HG03045 (cell line): ENCODE data around the gene SLC25A51.
"Not testable (repeated sequence)": the region's sequence is repeated elsewhere in the genome, so short reads cannot be mapped to it uniquely, and the experiment has no call there.

Experiments
- ATAC-seq: cut with Tn5 transposase; IDR thresholded peaks from one replicate; pipeline ENCODE4 v1.9.1; 2021; ENCODE audit warnings: mild to moderate bottlenecking, moderate library complexity; ENCODE audit not compliant: unreplicated experiment

Gene SLC25A51

DNA sequence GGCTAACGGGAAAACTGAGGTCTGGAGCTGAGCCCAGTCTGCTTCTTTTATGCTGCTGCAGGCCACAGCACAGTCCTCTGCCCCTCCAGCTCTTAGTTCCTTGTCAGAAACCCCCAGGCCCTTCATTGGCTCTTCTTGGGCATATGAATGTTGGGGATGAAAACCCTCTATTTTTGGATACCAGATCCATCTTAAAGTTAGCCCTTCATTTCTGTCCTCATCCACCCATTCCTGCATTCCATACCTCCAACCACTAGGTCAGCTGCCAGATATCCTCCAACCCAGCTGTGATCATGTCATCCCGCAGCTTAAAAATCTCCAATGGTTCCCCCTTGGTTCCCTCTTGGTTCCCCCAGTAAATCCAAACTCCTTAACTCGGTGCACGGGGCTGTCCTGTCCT lies 1.8 kb upstream of the SLC25A51 start:
- ATAC-seq, result no peak

DNA sequence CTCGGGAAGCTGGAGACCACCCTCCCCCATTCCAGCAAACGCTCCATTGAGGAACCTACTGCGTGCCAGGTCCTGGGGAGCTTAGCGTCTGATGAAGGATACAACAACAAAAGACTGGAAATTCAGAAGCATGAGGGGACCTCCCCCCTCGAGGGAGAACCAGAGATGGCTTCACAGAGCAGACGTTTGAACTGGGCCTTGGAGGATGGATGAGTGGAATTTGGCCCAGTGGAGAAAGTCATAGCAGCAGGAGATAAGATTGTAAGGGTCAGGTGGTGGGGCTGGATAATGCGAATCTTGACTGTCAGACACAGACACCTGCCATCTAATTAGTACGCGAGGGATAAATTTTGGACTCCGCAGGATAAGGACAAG lies 1.2 kb upstream of the SLC25A51 start:
- ATAC-seq, result no peak

DNA sequence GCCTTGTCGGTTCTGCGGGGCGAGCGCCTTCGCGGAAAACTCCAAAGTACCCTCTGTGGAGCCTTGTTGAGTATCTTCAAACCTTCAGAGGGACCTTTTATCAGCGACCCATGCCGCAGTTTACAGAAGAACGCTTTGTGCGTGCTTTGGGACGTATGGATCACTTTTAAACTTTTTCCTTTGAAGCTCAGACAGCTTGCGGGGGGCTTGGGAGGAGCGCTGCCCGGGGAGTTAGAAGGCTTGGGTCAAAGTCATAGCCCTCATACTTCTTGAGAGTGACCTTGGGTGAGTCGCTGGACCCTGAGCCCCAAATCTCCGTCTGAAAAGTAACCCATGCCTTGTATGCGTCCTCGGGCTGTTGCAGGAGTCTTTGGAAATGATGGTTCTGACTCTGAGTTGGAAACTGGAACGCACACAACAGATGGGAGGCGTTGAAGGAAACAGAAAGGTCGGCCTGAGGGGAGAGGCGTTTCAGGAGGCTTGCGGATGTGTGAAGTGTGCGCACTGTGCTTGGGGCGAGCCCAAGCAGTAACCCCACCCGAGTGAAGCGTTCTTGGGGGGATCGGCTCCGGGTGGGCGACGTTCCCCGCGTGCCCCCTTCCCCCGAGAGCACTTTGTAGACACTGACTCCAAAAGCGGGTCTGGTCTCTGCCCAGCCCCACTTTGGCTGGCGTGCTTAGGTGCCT lies 661 bp upstream of the SLC25A51 start:
- no peak for ATAC-seq

DNA sequence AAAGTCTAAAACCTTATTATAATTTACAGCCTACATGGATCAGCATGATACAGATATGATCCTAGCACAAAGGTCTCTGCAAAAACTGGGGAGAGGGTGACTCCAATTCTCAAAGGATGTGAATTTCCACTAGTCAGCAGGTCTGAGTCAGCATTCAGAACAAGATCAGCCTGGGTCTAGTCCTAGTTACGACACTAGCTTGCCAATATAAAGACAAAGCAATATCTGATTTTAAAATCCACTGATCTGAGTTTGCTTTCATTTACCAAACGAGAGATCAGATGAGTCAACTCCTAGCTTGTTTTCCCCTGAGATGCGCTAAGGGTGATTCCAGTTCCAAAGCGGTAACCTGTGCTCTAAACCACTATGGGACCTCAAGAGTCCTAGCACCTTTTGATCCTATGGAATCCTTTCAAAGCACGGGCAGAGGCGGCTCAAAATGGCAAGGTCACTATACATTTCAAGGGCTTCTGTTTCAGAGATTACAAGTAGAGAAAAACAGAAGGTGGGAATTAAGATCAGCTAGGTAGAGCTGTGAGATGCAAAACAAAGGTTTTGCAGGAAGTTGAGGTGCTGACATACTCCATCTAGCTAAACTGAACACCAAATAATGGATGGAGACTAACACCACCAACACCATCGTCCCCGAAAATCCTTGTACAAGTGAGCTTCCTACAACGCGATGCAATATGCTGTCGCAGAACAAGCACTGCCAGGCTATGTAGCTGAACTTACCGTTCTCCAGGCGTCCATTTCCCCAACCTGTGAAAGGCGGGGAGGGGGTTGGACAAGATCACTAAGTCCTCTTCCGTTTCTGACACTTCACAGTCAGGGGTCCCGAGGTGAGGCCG lies 906 bp downstream of the SLC25A51 start:
- ATAC-seq, result peak; percentile 3

DNA sequence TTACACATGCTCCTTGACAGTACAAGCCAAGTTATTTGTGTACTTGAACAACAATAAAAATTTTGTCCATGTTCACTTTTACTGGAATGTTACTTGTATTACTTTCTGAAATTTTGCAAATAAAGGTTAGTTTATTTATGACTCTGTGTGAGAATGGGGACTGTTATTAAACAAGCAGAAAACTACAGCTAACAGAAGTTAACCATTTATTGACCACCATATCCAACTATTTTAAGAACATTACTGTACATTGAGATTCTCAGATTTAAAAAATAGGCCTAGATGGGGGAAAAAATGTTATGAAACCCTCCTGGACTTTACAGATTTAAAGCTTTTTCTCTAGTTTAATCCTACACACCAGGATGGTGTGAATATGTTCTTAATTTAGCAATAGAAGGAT lies 1.8 kb downstream of the SLC25A51 start:
- no peak for ATAC-seq

DNA sequence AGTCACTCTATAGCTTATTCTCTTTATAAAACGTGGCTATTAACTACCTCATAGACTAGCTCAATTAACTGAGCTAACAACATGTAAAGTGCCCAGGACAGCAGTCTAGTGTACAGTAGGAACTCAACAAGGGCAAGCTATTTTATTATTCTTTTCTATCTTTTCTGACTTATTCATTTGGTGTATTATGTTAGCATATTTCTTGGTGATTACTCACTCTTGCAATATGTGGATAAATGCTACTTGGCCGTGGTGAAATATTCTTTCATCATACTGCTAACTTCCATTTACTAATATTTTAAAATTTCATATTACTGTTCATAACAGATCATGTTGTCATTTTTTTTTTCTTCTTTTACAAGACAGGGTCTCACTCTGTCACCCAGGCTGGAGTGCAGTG lies 4.9 kb downstream of the SLC25A51 start:
- ATAC-seq, result no peak

DNA sequence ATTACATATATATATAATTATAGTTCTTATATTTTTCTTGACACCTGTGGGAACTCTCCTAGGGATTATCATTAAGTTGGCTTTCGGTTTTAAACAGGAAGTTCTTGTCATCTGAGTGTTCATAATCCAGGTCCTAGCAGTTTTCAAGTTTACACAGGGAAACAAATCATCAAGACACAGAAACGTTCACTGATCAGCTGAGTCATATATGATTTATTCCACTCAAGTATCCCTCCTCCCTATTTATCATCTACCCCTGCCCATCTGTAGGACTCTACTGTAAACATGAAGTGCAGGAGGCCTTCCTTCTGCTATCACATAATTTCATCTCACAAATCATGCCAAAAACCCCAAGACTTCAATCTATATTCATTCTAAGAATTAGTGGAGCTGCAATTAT lies 6.3 kb downstream of the SLC25A51 start:
- no peak for ATAC-seq

DNA sequence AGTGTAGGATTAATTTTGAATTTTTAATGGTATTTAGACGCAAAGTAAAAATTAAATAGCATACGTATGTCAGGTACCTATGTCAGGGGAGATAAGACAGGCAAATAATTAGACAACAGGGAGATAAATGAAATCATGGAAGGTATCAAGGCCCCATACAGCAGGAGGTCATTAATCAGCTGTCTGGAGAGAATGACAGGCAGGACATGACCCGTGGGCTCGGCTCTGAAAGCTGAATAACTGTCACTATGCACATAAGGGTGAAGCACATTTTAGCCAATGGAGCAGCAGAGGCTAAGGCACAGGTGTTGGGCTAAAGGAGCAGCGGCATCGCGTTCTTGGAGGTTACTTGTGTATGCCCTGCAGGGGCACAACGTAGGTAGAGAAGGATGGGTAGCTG lies 11.9 kb downstream of the SLC25A51 start:
- no peak for ATAC-seq

DNA sequence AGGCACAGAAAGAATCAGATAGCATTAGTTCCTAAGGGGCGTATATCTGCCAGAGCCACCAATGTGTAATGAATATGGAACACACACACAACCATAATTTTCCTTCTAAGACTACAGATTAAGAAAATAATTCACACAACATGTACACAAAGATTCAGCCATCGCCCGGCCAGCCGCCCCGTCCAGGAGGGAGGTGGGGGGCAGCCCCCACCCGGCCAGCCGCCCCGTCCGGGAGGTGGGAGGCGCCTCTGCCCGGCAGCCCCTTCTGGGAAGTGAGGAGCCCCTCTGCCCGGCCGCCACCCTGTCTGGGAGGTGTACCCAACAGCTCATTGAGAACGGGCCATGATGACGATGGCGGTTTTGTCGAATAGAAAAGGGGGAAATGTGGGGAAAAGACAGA lies 12.9 kb downstream of the SLC25A51 start:
- not testable (repeated sequence) for ATAC-seq

DNA sequence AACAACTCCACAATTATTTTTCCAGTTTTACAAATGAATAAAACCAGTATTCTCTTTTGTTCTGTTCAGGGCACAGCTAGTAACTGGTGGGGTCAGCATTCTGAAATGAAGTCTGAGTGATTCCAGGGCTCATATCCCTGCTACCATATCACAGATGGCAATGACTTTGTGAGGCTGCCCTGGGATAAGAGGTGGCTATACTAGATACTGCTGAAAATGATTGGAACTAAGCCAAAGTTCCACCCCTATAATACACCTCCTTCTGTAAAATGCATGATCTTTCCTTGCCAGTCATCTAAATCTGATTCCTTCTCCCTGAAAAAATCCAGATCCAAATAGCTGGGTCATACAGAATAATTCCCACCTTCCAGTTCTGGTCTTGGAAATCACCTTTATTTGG lies 14.4 kb downstream of the SLC25A51 start:
- ATAC-seq, result no peak

DNA sequence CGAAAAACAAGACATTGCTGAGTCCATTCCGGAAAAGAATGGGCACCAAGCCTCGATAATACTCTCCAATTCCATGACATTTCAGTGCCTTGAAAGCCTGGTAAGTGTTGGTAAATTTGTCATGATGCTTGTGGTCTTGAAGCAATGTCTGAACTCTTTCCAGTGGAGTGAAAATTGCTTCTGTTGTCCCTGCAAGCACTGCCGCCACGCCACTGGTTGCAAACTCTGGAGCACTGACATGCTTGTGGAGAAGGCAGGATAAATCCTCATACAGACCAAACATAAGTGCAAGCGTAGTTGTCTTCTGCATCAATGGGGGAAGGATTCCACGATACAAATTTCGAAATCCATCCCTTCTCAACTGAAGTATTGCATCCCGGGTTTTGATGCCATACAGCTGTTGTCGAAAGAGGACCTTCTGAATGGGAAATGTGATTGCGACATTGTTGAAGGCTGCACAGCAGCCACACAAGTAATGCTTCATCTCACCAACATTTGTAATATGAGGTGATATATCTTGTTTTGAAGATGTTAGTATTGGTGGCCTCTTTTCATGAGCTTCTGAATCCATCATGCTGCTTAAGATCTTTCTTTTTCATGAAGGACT lies 15.8 kb downstream of the SLC25A51 start:
- ATAC-seq, result not testable (repeated sequence)

DNA sequence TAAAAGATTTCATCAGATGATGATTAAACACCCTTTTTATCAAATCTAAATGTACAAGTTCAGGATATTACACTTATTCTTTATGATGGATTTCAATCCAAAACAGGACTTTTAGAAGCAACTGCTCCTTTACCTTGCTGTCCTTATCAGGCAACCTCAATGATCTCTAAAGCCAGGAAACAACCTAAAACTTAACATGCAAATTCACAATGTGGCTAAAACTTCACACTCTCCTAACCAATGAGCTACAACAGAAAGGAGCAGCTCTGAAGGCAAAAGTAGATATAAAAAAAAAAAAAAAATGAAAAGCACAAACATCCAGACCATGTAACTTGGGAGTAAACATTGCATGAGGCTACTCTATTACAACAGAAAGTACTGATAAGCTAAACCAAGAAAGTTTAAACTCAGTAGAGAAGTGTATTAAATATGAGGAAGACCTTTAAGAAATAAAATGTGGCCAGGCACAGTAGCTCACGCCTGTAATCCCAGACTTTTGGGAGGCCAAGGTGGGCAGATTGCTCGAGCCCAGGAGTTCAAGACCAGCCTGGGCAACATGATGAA lies 22.9 kb downstream of the SLC25A51 start:
- no peak for ATAC-seq

DNA sequence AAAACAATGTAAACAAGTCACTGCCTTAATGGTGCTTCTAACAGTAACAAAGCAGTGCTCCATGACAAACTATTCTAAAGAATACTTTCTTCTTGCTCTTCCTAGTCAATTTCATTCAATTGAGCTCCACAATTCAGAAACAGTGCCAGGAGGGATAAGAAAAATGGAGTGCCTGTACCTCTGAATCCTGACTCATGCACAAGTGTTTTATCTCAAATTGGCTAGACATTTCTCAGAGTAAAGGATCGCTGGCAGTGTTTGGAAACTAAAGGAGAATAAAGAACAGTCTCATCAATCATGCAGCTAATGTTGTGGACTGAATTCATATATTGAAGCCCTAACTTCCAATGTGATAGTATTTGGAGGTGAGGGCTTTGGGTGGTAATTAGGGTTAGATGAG lies 27.6 kb downstream of the SLC25A51 start:
- no peak for ATAC-seq

DNA sequence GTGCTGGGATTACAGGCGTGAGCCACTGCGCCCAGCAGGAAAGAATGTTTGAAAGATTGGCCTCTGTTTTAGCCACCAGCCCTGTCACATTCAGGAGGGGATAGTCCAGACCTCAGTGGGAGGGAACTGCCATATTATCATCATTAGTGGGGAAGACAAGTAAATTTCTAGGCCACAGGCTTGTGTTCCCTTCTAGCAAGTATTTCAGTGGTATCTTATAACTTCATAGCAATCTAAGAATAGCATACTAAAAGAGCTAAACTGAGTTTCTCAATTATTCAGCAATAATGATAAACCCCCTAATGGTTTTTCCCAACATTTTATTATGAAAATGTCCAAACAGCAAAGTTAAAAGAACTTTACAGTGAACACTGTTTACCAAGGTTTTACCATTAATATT lies 30.0 kb downstream of the SLC25A51 start:
- no peak for ATAC-seq

DNA sequence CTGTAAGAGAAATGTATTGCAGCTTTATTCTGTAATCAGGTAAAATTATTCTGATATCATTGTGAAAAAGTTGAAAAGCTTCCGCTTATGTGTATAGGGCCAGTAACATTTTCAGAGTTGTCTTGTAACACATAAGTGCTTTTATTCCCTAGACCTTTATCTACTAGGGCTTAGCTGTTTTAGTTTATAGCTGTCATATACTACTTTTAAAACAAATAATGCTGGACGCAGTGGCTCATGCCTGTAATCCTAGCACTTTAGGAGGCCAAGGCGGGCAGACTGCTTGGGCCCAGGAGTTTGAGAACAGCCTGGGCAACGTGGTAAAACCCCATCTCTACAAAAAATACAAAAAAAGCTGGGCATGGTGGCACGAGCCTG lies 33.1 kb downstream of the SLC25A51 start:
- no peak for ATAC-seq

DNA sequence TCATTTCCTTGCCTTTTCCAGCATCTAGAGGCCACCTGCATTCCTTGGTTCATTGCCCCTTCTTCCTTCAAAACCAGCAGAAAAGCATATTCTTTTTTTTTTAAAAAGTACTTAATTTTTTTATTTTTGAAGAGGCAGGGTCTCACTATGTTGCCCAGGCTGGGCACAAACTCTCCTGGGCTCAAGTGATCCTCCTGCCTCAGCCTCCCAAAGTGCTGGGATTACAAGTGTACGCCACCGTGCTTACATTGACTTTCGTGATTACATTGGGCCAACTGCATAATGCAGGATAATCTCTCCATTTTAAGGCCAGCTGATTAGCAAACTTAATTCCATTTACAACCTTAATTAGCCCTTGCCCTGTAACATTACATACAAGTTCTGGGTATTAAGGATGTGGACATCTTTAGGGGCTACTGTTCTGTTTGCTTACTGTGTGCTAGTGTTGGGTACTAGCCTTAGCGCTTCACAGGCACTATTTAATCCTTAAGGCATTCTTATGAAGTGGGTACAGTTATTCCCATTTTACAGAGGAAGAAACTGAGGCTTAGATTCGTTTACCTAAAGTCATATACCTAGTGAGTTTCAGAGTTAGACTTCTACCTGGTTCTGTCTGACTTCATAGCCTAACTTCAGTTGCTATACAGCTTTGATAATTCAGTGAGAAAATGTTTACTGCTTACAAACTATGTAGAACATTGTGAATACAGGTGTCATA lies 33.7 kb downstream of the SLC25A51 start:
- ATAC-seq, result no peak

DNA sequence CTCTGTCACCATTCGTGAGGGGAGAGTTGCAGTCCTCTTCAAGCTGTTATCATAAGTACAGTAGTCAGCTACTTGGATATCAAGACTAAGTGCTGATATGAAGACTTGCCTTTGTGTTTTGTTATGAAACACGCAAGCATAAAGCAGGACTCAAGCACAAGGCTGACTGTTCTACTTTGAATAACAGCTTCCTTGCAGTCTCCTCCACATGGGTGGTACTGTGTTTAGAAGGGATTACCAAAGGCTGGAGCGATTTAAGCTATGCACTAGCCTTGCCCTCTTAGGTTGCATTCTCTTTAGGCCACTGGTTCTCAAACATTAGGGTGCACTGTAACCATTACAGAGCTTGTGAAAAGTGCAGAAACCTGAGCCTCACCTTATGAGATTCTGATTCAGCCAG lies 41.4 kb downstream of the SLC25A51 start:
- ATAC-seq, result no peak

DNA sequence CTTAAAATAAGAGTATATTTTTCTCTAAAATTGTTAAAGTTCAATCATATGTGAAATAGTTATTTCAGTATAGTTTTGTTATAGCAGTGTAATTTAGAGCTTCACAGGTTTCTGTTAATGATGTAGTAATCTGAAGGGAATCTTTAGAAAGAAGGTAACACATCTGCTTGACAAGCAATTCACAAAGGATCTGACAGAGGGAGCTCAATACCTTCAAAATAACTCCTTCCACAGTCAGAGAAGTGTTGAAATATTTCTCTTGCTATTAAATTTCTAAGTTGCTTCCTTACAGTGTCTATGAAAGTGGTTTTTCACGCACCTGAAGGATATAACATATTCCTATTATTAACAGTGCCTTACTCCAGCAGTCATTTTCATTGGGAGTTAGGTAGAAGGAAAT lies 44.9 kb downstream of the SLC25A51 start:
- ATAC-seq, result no peak

DNA sequence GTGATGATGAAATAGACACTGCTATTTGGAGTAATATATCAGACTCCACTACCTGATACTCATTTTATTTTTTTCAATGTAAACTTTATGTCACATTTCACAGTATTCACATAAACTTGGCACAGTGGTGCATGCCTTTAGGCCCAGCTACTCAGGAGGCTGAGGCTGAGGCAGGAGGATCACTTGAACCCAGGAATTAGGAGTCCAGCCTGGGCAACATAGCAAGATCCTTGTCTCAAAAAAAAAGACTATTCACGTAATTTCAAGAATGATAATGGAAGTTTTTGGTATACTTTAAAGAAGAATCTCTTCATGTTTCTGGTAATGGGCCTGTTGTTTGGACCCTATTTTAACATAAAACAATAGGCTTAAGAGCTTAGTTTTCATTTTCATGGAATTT lies 47.4 kb downstream of the SLC25A51 start:
- no peak for ATAC-seq

DNA sequence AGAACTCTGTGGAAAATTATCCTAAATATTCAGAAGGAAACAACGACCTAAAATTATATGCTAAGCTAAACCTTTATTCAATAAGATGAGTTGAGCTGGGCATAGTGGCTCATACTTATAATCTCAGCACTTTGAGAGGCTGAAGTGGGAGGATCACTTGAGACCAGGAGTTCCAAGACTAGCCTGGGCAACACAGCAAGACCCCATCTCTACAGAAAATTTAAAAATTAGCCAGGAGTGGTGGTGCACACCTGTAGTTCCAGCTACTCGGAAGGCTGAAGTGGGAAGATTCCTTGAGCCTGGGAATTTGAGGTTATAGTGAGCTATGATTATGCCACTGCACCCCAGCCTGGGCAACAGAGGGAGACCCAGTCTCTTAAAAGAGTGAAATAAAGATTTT lies 51.7 kb downstream of the SLC25A51 start:
- ATAC-seq, result no peak

DNA sequence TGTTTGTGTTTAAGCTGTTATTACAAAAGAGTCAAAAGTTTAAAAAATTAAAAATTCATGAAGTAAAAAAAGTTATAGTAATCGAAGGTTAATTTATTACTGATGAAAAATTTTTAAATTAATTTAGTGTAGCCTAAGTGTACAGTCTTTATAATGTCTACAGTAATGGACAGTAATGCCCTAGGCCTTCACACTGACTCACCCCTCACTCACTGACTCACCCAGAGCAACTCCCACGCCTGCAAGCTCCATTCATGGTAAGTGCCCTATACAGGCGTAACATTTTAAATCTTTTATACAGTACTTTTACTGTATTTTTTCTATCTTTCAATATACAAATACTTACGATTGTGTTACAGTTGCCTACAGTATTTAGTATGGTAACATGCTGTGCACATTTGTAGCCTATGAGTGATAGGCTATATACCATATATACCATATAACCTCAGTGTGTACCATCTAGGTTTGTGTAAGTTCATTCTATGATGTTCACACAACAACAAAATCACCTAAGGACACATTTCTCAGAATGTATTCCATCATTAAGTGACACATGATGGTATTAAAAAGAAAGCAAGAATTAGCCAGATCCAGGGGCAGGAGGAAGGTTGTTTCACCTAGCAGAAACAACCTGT lies 63.2 kb downstream of the SLC25A51 start:
- no peak for ATAC-seq
